Measurements from ENCODE around the gene ZBTB25.

ZBTB25 gene

DNA sequence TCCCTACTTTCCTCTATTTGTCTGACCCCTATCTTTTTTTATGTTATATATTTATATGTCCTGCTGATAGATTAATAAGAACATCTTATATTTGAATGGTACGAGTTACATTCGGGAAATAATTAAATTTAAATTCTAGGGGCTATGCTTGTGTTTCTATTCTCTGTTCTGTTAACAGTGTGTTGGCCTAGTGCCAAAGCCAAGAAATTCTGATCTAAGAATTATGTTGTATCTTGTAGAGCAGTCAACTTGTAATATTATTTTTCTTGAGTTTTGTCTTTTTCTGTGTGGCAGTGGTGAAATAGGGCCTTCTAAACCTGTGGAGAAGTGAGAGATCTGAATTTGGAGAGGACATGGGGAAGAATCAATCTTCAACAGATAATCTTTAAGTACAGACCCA lies 27.9 kb upstream of the ZBTB25 start:
- TF ChIP-seq GATA3 (IDR thresholded peaks at IDR 0.05; ENCODE audit: low read depth, low read length) (no peak), GATA2 (IDR thresholded peaks at IDR 0.05; ENCODE audit: low read depth, low read length) (no peak)

DNA sequence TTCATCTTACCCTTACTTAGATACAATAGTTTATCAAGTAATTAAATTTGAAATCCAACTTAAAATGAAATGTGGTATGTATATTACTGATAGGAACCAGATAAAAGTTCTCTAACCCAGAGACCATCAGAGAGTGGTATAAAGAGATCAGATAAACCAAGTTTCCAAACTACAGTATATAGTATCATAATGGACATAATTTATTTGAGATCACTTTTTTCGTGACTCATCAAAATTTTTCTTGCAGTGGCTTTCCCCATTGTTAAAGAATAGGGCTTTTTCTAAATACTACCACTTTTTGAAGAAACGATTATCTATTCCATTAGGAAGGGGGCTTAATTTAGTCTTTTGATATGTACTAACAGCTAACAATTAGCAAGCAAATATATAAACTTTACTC lies 21.7 kb upstream of the ZBTB25 start:
- no peak for TF ChIP-seq GATA2 (IDR thresholded peaks at IDR 0.05; ENCODE audit: low read depth, low read length)

DNA sequence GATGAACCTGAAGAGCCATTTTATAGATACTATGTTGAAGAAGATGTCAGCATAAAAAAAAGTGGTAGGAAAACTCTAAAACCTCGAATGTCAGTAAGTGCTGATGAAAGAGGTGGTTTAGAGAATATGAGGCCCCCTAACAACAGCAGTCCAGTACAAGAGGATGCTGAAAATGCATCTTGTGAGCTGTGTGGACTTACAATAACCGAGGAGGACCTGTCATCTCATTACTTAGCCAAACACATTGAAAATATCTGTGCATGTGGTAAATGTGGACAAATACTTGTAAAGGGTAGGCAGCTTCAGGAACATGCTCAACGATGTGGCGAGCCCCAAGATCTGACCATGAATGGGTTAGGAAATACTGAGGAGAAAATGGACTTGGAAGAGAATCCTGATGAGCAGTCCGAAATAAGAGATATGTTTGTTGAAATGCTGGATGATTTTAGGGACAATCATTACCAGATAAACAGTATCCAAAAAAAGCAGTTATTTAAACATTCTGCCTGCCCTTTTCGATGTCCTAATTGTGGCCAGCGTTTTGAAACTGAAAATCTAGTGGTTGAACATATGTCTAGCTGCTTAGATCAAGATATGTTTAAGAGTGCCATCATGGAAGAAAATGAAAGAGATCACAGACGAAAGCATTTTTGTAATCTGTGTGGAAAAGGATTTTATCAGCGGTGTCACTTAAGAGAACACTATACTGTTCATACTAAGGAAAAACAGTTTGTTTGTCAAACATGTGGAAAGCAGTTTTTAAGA lies 19.1 kb upstream of the ZBTB25 start:
- TF ChIP-seq GATA3 (IDR thresholded peaks at IDR 0.05; ENCODE audit: low read depth, low read length): no peak
- TF ChIP-seq GATA2 (IDR thresholded peaks at IDR 0.05; ENCODE audit: low read depth, low read length): no peak

DNA sequence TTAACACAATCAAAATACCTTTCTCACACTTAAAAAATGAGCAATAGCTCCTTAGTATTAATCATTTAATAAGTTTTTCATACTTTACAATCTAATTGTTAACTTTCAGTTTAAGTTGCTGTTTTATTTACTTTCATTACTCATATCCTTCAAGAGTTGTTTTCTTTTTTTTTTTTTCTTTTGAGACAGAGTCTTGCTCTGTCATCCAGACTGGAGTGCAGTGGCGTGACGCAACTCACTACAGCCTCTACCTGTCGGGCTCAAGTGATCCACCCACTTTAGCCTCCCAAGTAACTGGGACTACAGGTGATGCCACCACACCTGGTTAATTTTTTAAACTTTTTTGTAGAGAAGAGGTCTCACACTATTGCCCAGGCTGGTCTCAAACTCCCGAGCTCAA lies 17.1 kb upstream of the ZBTB25 start:
- TF ChIP-seq GATA2 (IDR thresholded peaks at IDR 0.05; ENCODE audit: low read depth, low read length): no peak

DNA sequence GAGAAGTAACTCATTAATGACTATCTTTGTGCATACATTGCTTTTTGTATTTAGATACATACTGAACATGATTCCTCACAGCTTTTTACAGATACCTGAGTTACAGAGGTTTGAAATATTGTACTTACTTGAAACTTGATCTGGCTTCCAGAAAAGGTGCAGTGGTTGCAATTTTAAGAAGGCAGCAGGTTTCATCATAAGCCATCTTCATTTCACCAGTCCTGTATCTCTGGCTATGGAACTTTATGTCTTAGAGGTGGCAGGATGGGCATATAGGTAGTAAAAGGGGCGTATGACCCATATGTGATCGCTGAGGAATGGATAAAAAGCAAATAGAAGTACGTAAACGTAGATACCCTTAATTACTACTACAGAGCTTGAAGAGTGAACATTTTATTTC lies 14.6 kb upstream of the ZBTB25 start:
- TF ChIP-seq GATA2 (IDR thresholded peaks at IDR 0.05; ENCODE audit: low read depth, low read length): no peak
- TF ChIP-seq GATA3 (IDR thresholded peaks at IDR 0.05; ENCODE audit: low read depth, low read length): no peak

DNA sequence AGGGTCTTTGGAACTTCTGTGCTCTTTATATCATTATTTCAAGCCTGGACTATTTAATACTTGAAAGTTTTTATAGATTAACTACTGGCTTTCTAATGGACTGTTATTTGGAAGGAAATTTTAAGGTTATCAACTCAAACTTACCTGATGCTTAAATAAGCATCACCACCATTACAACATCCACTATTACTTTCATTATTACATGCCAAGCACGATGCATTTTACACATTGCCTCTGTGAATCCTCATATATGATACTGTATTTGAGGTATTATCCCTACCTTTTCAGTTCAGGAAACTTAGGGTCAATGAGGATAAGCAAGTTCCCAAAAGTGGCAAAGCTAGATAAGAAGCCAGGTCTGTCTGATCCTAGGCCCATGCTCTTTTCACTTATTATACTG lies 13.3 kb upstream of the ZBTB25 start:
- no peak for TF ChIP-seq GATA3 (IDR thresholded peaks at IDR 0.05; ENCODE audit: low read depth, low read length)

DNA sequence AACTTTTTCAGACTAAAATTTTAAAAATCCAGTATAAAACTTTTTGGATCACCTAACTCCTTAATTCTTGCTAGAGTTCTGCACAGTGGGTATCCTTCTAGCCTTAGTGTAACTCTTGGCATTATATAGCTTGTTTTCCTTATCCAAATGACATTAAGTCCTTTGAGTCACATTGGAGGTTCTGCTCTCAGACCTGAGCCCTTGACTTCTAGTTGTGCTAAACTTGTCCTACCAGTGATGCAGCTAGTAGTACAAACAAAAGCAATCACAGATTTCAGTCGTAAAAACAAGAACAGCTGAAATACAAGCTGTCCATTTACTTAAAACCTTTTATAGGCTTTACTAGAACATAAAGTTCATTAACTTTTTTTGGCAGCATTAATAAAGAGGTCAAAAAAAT lies 11.4 kb upstream of the ZBTB25 start:
- TF ChIP-seq GATA3 (IDR thresholded peaks at IDR 0.05; ENCODE audit: low read depth, low read length) (no peak), GATA2 (IDR thresholded peaks at IDR 0.05; ENCODE audit: low read depth, low read length) (no peak)

DNA sequence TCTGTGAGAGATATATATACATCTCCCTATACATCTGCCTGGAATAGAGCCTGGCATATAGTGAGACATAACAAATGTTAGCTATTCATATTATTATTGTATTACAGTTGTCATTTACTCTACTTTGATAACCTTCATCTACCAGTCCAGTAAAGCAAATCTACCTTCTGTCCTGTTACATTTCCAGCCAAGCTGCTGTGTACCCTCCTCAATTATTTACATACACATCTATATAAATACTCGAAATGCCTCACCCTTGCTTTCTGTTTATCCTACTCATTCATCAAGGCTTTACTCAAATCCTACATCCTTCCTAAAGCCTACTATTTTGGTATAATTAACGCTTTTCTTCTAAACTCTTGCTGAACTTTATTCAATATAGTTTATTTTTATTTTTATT lies 9.6 kb upstream of the ZBTB25 start:
- no peak for TF ChIP-seq GATA2 (IDR thresholded peaks at IDR 0.05; ENCODE audit: low read depth, low read length)
- TF ChIP-seq GATA3 (IDR thresholded peaks at IDR 0.05; ENCODE audit: low read depth, low read length): no peak

DNA sequence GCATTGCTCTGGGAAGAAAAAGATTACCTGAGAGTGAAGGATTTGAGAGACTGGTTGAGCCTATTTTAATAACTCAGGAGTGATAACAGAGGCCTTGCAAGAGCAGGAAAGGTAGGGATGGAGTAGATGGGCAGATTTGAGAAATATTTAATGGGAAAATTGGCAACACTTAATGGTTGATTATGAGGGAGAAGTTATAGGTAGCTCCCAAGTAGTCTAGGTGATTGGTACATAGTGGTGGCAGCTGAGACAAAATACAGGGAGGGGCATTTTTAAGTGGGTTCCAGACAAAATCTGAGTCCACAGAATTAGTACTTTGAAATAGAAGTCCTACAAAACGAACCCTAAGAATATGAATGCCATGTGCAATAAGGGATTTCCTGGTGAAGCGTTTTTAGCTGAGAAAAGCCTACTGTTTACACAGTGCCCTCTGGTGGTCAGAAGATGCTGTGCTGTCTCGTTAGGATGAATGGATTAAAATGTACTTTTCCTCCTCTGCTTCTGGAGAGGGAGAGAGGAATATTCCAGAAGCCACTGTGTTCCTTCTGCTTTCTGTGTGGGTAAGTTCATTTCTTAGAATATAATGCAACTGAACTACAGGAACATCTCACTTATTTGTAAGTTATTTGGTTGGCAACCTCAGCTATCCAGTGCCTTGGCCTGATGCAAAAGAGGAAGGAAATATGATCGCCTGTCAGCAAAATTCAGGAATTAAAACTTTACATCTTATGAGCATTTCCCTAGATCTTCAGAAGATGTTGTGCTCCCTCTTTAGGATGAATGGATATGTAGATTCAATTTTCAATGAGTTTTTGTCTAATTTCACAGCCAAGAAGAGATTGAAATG lies 7.4 kb upstream of the ZBTB25 start:
- TF ChIP-seq GATA2 (IDR thresholded peaks at IDR 0.05; ENCODE audit: low read depth, low read length) (no peak), GATA3 (IDR thresholded peaks at IDR 0.05; ENCODE audit: low read depth, low read length) (no peak)

DNA sequence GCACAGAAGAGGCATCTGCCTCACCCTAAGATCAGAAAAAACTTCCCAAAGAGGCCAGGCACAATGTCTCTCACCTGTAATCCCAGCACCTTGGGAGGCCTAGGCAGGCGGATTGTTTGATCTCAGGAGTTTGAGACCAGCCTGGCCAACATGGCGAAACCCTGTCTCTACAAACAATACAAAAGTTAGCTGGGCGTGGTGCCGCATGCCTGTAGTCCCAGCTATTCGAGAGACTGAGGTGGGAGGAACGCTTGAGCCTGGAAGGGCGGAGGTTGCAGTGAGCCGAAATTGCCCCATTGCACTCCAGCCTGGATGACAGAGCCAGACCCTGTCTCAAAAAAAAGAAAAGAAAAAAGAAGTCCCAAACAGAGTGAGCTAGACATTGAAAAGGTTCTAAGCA lies 5.4 kb upstream of the ZBTB25 start:
- TF ChIP-seq GATA2 (IDR thresholded peaks at IDR 0.05; ENCODE audit: low read depth, low read length) (no peak), GATA3 (IDR thresholded peaks at IDR 0.05; ENCODE audit: low read depth, low read length) (no peak)

DNA sequence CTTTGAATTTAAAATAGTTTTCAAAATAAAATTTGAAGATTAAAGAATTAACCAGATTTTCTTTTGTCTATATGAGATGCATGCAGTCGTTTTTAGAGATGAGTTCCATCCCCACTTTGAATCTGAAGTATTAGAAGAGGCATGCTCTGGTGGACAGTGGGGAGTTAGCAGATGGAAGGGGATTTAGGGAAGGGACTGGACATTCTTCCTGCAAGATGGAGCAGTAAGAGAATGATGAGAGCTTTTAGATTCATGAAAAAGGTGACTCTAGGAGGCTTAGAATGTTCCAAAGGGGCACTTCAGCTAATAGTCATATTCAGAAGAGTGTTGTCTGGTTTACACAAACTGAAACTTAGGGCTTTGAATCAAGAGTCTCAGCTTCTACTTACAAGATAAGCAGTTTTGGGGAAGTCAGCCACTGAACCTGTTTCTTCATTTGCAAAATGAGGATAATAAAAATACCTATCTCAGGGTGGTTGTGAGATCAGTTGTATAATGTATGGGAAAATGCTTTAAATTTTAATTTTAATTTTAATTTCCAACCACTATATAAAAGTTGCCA lies 4.7 kb upstream of the ZBTB25 start:
- no peak for TF ChIP-seq GATA3 (IDR thresholded peaks at IDR 0.05; ENCODE audit: low read depth, low read length)
- TF ChIP-seq GATA2 (IDR thresholded peaks at IDR 0.05; ENCODE audit: low read depth, low read length): no peak

DNA sequence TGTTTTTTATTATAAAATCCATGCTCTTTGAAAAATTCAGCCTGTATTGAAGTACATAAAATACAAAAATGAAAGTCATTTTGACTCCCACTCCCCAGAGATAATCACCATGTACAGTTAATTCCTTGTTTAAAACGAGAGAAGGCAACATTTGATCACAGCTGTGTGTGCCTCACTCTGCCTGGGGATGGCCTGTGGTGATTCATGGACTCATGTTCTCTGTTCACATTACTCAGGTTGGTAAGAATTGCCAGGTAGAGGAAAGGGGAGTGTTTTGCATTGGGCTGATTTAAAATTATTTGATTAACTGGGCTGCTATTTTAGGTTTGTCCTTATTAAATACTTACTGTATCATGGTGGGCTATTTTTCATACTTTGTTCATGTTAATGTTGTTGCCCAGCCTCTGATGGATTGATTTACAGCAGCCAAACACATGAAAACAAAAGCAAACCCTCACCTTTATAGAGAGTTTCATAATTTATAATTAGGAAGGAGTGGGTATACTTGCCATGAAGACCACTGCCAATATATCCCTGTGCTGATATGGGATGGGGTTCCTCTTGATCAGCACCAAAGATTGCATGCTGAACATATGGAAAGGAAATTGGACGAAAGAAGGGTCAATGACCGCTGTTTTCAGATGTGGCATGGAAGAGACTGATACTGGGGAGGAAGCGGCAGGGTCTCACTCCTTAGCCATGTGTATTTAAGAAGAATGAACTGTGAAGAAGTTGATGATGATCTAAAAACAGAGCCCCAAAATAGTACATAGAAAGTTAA lies 3.9 kb upstream of the ZBTB25 start:
- TF ChIP-seq GATA3 (IDR thresholded peaks at IDR 0.05; ENCODE audit: low read depth, low read length) (no peak), GATA2 (IDR thresholded peaks at IDR 0.05; ENCODE audit: low read depth, low read length) (no peak)

DNA sequence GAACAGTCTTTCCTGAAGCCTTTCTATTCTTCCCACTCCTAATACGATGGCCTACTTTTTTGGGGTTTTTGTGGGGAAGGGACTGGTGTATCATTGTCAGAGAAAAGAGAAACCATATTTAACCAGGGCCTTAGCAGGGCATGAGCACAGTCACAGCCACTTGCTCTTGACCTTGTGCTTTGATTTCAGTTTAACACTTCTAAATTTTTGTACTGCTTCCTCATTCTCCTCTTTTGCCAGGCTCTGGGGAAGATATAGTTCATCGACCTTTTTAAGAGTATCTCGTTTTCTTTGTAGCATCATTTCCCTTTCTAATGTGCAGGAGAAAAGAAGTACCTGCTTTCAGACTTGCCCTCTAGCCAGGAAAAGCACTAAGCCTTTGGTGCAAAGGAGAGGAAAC lies 3.1 kb upstream of the ZBTB25 start:
- no peak for TF ChIP-seq GATA3 (IDR thresholded peaks at IDR 0.05; ENCODE audit: low read depth, low read length)
- no peak for TF ChIP-seq GATA2 (IDR thresholded peaks at IDR 0.05; ENCODE audit: low read depth, low read length)
